AG04449 (cell line): Measurements from ENCODE around the gene ATF3.
A peak's percentile ranks its signal among the peaks of the same experiment; 100 is the strongest.

Experiments used
- CTCF ChIA-PET: fragments of 350-600 bp; formaldehyde crosslinking; extraction: SDS; loops from one replicate; lab custom pipeline; 2021; ENCODE audit warnings: antibody characterized with exemption; lab: Yijun Ruan, JAX
- POLR2A ChIA-PET: fragments of 400-600, 350-600 bp; formaldehyde crosslinking; extraction: SDS; loops from one replicate; lab custom pipeline; 2020; ENCODE audit warnings: antibody characterized with exemption, inconsistent platforms; lab: Yijun Ruan, JAX
- DNase-seq: peaks from one replicate; pipeline ENCODE4 v3.0.0-alpha.2; 2010; ENCODE audit warnings: low read depth, low spot score
- H3K4me3 ChIP-seq: 2 replicates; pipeline ENCODE4 v1.5.1; 2011; ENCODE audit warnings: low read depth, mild to moderate bottlenecking, control low read depth, low read length
- TF ChIP-seq, protein P1 (sequence below): IDR thresholded peaks from one replicate; pipeline ENCODE4 v1.5.1; 2011; ENCODE audit warnings: mild to moderate bottlenecking, moderate library complexity, low read length, control low read depth, inconsistent platforms; ENCODE audit not compliant: insufficient read depth; ENCODE audit errors: missing control alignments

Gene ATF3

DNA sequence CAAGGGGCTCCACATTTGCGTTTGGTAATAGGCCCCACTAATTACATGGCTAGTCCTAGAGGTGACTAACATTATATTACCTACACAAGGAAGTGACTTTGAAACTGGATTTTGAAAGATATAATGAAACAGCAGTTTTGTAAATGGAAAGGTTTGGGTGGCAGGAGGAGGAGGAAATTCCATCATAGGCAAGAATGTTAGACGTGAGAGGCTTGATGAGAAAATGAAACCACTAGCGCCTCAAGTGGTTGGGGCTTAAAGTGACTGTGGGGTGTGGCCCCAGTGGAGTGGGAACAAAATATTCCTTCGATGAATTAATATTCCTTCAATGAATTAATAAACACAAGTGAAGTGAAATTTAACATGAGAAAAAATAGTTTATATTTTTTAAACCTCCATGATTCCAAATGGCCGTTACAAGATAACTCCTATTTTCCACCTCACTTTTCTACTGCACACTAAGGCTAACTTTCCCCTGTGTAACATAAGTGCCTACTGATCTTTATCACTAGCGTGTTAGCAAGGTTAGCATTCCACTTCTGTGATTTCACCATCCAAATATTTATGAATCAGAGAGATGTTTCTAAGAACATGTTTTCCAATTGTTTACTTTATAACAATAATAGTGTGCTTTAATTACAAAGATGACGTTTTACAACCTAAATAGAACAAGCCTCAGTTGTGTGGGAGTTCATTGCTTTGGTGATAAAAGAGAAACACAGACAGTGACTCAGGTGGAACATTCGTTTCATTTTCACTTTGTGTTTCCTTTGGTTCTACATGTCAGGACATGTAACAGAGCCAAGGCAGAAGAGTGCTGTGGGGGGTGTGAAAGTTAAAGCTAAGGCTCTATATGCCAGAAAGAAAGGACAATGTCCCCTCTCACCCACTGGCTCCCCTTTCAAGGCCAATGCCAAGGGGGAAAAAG is 12.5 kb upstream of the ATF3 start:
- peak overlapping the region; percentile 34 for H3K4me3 ChIP-seq
- DNase-seq, result peak; percentile 75
- ChIA-PET POLR2A (interaction anchor here (2.2 kb wide), 1 partner anchor 12 kb away, joined by 23 read pairs; the partner anchor contains the start of gene ATF3), CTCF (interaction anchor here (1.0 to 2.0 kb wide), 6 partner anchors 11 to 560 kb away, joined by 3 to 9 read pairs (median 4); partner anchors contain the start of gene DTL)
- TF ChIP-seq, protein P1, sequence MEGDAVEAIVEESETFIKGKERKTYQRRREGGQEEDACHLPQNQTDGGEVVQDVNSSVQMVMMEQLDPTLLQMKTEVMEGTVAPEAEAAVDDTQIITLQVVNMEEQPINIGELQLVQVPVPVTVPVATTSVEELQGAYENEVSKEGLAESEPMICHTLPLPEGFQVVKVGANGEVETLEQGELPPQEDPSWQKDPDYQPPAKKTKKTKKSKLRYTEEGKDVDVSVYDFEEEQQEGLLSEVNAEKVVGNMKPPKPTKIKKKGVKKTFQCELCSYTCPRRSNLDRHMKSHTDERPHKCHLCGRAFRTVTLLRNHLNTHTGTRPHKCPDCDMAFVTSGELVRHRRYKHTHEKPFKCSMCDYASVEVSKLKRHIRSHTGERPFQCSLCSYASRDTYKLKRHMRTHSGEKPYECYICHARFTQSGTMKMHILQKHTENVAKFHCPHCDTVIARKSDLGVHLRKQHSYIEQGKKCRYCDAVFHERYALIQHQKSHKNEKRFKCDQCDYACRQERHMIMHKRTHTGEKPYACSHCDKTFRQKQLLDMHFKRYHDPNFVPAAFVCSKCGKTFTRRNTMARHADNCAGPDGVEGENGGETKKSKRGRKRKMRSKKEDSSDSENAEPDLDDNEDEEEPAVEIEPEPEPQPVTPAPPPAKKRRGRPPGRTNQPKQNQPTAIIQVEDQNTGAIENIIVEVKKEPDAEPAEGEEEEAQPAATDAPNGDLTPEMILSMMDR, result peak; percentile 32

DNA sequence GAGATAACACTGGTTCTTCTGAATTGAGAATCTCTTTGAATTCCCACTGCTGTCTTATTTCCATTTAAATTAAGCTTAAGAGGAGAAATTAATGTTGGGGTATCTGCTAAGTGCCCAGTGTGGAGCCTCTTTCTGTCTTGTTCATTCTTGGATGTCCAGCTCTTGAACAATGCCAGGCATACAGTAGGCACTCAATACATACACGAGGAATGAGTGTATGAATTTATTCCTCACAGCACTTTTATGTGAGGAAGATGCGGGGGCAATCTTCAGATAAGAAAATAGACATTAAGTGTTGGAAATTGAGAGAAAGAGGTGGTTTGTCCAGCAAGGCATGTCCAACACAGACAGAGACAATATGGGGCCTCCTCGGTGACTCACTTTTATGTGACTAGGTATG is 11.8 kb upstream of the ATF3 start:
- TF ChIP-seq, protein P1, result no peak
- DNase-seq, result no peak
- H3K4me3 ChIP-seq, result no peak overlapping the region; the same call in 1 of the 2 replicates
- ChIA-PET CTCF (interaction anchor here (0.8 to 2.0 kb wide), 10 partner anchors 10 to 561 kb away, joined by 3 to 9 read pairs (median 3); partner anchors contain the start of gene DTL), POLR2A (interaction anchor here (2.2 kb wide), 1 partner anchor 12 kb away, joined by 23 read pairs; the partner anchor contains the start of gene ATF3)

DNA sequence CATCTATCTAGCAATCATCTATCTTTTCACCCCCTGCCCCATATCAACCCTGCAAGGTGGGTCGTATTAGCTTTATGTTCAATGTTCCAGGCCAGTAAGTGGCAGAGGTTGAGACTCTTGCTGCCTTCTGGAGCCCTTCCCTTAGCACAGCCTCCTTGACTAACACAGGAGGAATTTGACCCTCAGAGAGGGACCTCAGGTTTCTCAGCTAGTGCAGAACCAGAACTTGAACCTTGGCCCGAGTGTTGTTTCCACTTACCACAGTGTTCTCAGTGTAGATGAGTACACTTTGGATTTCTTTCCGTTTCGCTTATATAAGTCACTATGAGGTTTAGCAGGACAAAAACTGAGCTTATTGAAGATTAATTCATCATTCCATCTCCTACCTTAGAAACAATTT is 11.1 kb upstream of the ATF3 start:
- ChIA-PET CTCF (interaction anchor here (0.8 to 2.0 kb wide), 8 partner anchors 9 to 562 kb away, joined by 3 to 9 read pairs (median 3); partner anchors contain the start of gene DTL), POLR2A (interaction anchor here (2.2 kb wide), 1 partner anchor 11 kb away, joined by 23 read pairs; the partner anchor contains the start of gene ATF3)
- H3K4me3 ChIP-seq, result no peak overlapping the region
- no peak for DNase-seq
- TF ChIP-seq, protein P1, result no peak

DNA sequence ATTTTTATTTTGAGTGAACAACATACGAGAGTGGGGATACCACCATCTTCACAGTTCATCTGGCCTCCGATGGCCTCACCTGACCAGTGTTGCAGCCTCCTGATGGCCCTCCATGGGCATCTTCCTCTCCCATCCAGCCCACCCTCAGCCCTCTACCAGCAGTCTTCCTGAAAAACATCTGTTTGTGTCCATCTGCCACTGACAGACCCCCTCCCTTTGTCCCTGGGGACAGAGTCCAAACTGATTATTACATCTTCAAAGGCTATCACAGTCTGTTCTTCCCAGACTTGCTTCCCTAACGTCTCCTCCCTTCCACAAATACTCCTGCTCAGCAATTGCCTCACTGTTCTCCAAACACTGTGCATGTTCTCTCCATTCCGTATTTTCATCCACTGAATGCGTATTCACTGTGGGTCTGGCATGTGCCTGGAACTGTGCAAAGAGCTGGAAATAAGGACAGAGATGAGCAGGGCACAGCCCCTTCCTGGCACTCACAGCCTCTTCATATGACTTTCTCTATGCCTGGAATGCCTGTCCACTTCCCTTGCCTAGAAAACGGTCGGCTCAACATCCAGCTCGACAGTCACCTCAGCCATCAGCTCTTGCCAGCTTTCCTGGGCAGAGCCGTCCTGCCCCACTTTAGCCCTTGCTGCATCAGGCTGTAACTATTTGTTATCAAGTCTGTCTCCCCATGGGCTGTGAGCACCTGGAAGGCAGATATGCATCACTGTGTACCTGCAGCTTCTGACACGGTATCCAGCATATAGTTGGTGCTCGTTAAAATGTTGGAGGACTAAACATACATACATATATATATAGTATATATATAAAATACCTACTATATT is 8.3 kb upstream of the ATF3 start:
- CTCF ChIA-PET, result no interaction called here
- DNase-seq, result no peak
- POLR2A ChIA-PET, result interaction anchor here (0.8 to 1.5 kb wide), 2 partner anchors 8 kb away, joined by 3 to 5 read pairs; partner anchors contain the start of gene ATF3
- TF ChIP-seq, protein P1, result no peak
- H3K4me3 ChIP-seq, result no peak overlapping the region

DNA sequence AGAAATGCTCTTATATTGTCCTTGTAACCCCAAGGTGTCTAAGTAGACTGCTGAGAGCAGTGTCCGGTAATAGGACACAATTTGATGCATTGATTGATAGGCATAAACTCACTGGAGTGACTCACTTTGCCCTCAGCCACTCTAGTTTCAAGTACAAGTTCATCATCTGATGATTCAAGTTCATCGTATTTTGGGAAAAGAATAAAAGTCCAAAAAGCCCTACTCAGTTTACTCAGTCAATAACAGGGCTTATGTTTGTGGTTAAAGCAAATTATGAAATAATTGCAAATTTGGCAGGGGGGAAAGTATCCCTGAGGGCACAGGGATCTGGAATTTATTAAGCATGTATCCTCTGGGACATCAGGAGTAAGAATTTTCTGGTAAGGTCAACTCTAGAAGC is 7.6 kb upstream of the ATF3 start:
- ChIA-PET POLR2A (interaction anchor here (0.8 kb wide), 1 partner anchor 7 kb away, joined by 3 read pairs; the partner anchor contains the start of gene ATF3), CTCF (no interaction called here)
- no peak for DNase-seq

More for the DNA sequence above, 7.6 kb upstream of the ATF3 start:
- TF ChIP-seq, protein P1, result no peak
- H3K4me3 ChIP-seq, result no peak overlapping the region
